Stimulated activated memory B cell treated with anti-CD40 and anti-IgM and Interleukin-4, amounts not matched to agents 10 μg/mL and 1 μg/mL and 100 μg/mL, for 72 hours (primary cell): ENCODE data around the gene VAV2.

Experiments used
- ATAC-seq: fragments of 150-1000 bp; cut with Tn5 transposase; 2 replicates; pipeline ENCODE4 v1.10.0; 2021
- H3K27ac Mint-ChIP-seq: one replicate; pipeline ENCODE4 v1.8.0; 2022; ENCODE audit warnings: mild to moderate bottlenecking, mixed read lengths
- H3K27me3 Mint-ChIP-seq: one replicate; pipeline ENCODE4 v1.8.0; 2022; ENCODE audit warnings: mixed read lengths
- H3K36me3 Mint-ChIP-seq: one replicate; pipeline ENCODE4 v1.8.0; 2022; ENCODE audit warnings: mixed read lengths
- H3K4me1 Mint-ChIP-seq: one replicate; pipeline ENCODE4 v1.8.0; 2022; ENCODE audit warnings: mixed read lengths
- H3K4me3 Mint-ChIP-seq: one replicate; pipeline ENCODE4 v1.8.0; 2022; ENCODE audit warnings: mild to moderate bottlenecking, moderate library complexity, mixed read lengths
- H3K9me3 Mint-ChIP-seq: one replicate; pipeline ENCODE4 v1.8.0; 2022; ENCODE audit warnings: mixed read lengths

Gene VAV2

GRCh38 chr9:134010310-134011173 is 18.4 kb upstream of the VAV2 start:
- H3K27me3 Mint-ChIP-seq = peaks cover 13% of the 10 kb centered on the region
- no peaks in the 10 kb centered on the region for H3K36me3 Mint-ChIP-seq
- no peak for ATAC-seq
- peaks cover 4% of the 10 kb centered on the region for H3K9me3 Mint-ChIP-seq
- H3K4me3 Mint-ChIP-seq = no peak overlapping the region
- no peak overlapping the region for H3K27ac Mint-ChIP-seq
- no peaks in the 10 kb centered on the region for H3K4me1 Mint-ChIP-seq

GRCh38 chr9:134007571-134007970 is 15.4 kb upstream of the VAV2 start:
- Mint-ChIP-seq H3K4me3 (no peak overlapping the region), H3K27ac (no peak overlapping the region), H3K36me3 (no peaks in the 10 kb centered on the region), H3K9me3 (peaks cover 6% of the 10 kb centered on the region), H3K4me1 (no peaks in the 10 kb centered on the region), H3K27me3 (peaks cover 36% of the 10 kb centered on the region)
- no peak for ATAC-seq

GRCh38 chr9:134007150-134007549 is 15.0 kb upstream of the VAV2 start:
- Mint-ChIP-seq H3K9me3 (peaks cover 6% of the 10 kb centered on the region), H3K4me1 (no peaks in the 10 kb centered on the region), H3K27me3 (peaks cover 41% of the 10 kb centered on the region), H3K27ac (no peak overlapping the region), H3K4me3 (no peak overlapping the region), H3K36me3 (no peaks in the 10 kb centered on the region)
- ATAC-seq = no peak

GRCh38 chr9:134005381-134005780 is 13.3 kb upstream of the VAV2 start:
- H3K36me3 Mint-ChIP-seq = no peaks in the 10 kb centered on the region
- H3K9me3 Mint-ChIP-seq = peaks cover 4% of the 10 kb centered on the region

GRCh38 chr9:134004881-134005280 is 12.8 kb upstream of the VAV2 start:
- Mint-ChIP-seq H3K4me3 (no peak overlapping the region), H3K27ac (no peak overlapping the region), H3K4me1 (peaks cover 6% of the 10 kb centered on the region), H3K9me3 (peaks cover 4% of the 10 kb centered on the region), H3K27me3 (peaks cover 50% of the 10 kb centered on the region), H3K36me3 (no peaks in the 10 kb centered on the region)
- no peak for ATAC-seq

More at GRCh38 chr9:134005381-134005780, 13.3 kb upstream of the VAV2 start:
- Mint-ChIP-seq H3K4me1 (peaks cover under 1% of the 10 kb centered on the region), H3K4me3 (no peak overlapping the region), H3K27ac (no peak overlapping the region), H3K27me3 (peaks cover 45% of the 10 kb centered on the region)
- ATAC-seq = no peak

- no peak overlapping the region for H3K4me3 Mint-ChIP-seq
- peak; percentile 46 for ATAC-seq
- peaks cover 55% of the 10 kb centered on the region for H3K27me3 Mint-ChIP-seq
Measured at GRCh38 chr9:134004131-134004873, 12.2 kb upstream of the VAV2 start.

GRCh38 chr9:134003237-134003636 is 11.1 kb upstream of the VAV2 start:
- no peaks in the 10 kb centered on the region for H3K36me3 Mint-ChIP-seq
- H3K4me3 Mint-ChIP-seq = no peak overlapping the region
- ATAC-seq = no peak

More at GRCh38 chr9:134004131-134004873, 12.2 kb upstream of the VAV2 start:
- Mint-ChIP-seq H3K36me3 (no peaks in the 10 kb centered on the region), H3K9me3 (peaks cover 4% of the 10 kb centered on the region), H3K27ac (no peak overlapping the region), H3K4me1 (peaks cover 6% of the 10 kb centered on the region)

GRCh38 chr9:134002796-134003195 is 10.7 kb upstream of the VAV2 start:
- ATAC-seq = no peak
- Mint-ChIP-seq H3K9me3 (peaks cover 4% of the 10 kb centered on the region), H3K27me3 (peaks cover 61% of the 10 kb centered on the region), H3K4me3 (no peak overlapping the region), H3K4me1 (peaks cover 6% of the 10 kb centered on the region), H3K27ac (no peak overlapping the region), H3K36me3 (no peaks in the 10 kb centered on the region)

More at GRCh38 chr9:134003237-134003636, 11.1 kb upstream of the VAV2 start:
- Mint-ChIP-seq H3K4me1 (peaks cover 6% of the 10 kb centered on the region), H3K27me3 (peaks cover 61% of the 10 kb centered on the region), H3K9me3 (peaks cover 4% of the 10 kb centered on the region), H3K27ac (no peak overlapping the region)

- no peak overlapping the region for H3K27ac Mint-ChIP-seq
- peaks cover 19% of the 10 kb centered on the region for H3K4me1 Mint-ChIP-seq
- H3K36me3 Mint-ChIP-seq = no peaks in the 10 kb centered on the region
- H3K27me3 Mint-ChIP-seq = peaks cover 44% of the 10 kb centered on the region
- H3K9me3 Mint-ChIP-seq = peaks cover 4% of the 10 kb centered on the region
- no peak for ATAC-seq
- no peak overlapping the region for H3K4me3 Mint-ChIP-seq
Measured at GRCh38 chr9:133999851-134000265, 7.7 kb upstream of the VAV2 start.

- peaks cover 38% of the 10 kb centered on the region for H3K27me3 Mint-ChIP-seq
- no peak overlapping the region for H3K27ac Mint-ChIP-seq
- peaks cover 4% of the 10 kb centered on the region for H3K9me3 Mint-ChIP-seq
- no peaks in the 10 kb centered on the region for H3K36me3 Mint-ChIP-seq
- no peak overlapping the region for H3K4me3 Mint-ChIP-seq
- peaks cover 27% of the 10 kb centered on the region for H3K4me1 Mint-ChIP-seq
- no peak for ATAC-seq
Measured at GRCh38 chr9:133998915-133999595, 6.9 kb upstream of the VAV2 start.

- Mint-ChIP-seq H3K36me3 (no peaks in the 10 kb centered on the region), H3K4me3 (no peak overlapping the region), H3K27me3 (peaks cover 25% of the 10 kb centered on the region), H3K9me3 (no peaks in the 10 kb centered on the region), H3K27ac (no peak overlapping the region), H3K4me1 (peaks cover 32% of the 10 kb centered on the region)
- no peak for ATAC-seq
Measured at GRCh38 chr9:133997584-133997983, 5.5 kb upstream of the VAV2 start.

GRCh38 chr9:133996531-133997520 is 4.7 kb upstream of the VAV2 start:
- Mint-ChIP-seq H3K36me3 (no peaks in the 10 kb centered on the region), H3K4me3 (no peak overlapping the region), H3K9me3 (no peaks in the 10 kb centered on the region), H3K27ac (no peak overlapping the region), H3K4me1 (peaks cover 32% of the 10 kb centered on the region), H3K27me3 (peaks cover 19% of the 10 kb centered on the region)
- ATAC-seq = no peak

- peaks cover 9% of the 10 kb centered on the region for H3K36me3 Mint-ChIP-seq
- H3K4me1 Mint-ChIP-seq = peaks cover 39% of the 10 kb centered on the region
- peaks cover 15% of the 10 kb centered on the region for H3K27me3 Mint-ChIP-seq
- H3K9me3 Mint-ChIP-seq = no peaks in the 10 kb centered on the region
- H3K27ac Mint-ChIP-seq = no peak overlapping the region
- no peak for ATAC-seq
- no peak overlapping the region for H3K4me3 Mint-ChIP-seq
Measured at GRCh38 chr9:133995012-133995896, 3.1 kb upstream of the VAV2 start.
